HG02759 (cell line): Measurements from ENCODE around the gene CIAPIN1.

Experiments
- ATAC-seq: cut with Tn5 transposase; IDR thresholded peaks from one replicate; pipeline ENCODE4 v1.9.1; 2021; ENCODE audit warnings: mild to moderate bottlenecking, moderate library complexity; ENCODE audit not compliant: unreplicated experiment

The CIAPIN1 gene

GRCh38 chr16:57384248-57385070 is 62.7 kb downstream of the CIAPIN1 start:
- ATAC-seq = no peak

- ATAC-seq = no peak
These were observed 63.6 kb downstream of the CIAPIN1 start for GRCh38 chr16:57383276-57384247.

GRCh38 chr16:57382535-57383275 is 64.5 kb downstream of the CIAPIN1 start:
- ATAC-seq = no peak

- no peak for ATAC-seq
These were observed 65.2 kb downstream of the CIAPIN1 start for GRCh38 chr16:57381791-57382534.

GRCh38 chr16:57380671-57381462 is 66.3 kb downstream of the CIAPIN1 start:
- ATAC-seq = no peak

- ATAC-seq = no peak
These were observed 67.6 kb downstream of the CIAPIN1 start for GRCh38 chr16:57379579-57379978.
